GM18499 (cell line): ENCODE results near the gene SBF1.
A peak's percentile ranks its signal among the peaks of the same experiment; 100 is the strongest.
"Not testable (repeated sequence)": the region's sequence is repeated elsewhere in the genome, so short reads cannot be mapped to it uniquely, and the experiment has no call there.

ENCODE experiments used
- ATAC-seq: cut with Tn5 transposase; IDR thresholded peaks from one replicate; pipeline ENCODE4 v1.9.1; 2021; ENCODE audit warnings: moderate number of reproducible peaks; ENCODE audit not compliant: insufficient read depth, unreplicated experiment

SBF1 gene, protein sequence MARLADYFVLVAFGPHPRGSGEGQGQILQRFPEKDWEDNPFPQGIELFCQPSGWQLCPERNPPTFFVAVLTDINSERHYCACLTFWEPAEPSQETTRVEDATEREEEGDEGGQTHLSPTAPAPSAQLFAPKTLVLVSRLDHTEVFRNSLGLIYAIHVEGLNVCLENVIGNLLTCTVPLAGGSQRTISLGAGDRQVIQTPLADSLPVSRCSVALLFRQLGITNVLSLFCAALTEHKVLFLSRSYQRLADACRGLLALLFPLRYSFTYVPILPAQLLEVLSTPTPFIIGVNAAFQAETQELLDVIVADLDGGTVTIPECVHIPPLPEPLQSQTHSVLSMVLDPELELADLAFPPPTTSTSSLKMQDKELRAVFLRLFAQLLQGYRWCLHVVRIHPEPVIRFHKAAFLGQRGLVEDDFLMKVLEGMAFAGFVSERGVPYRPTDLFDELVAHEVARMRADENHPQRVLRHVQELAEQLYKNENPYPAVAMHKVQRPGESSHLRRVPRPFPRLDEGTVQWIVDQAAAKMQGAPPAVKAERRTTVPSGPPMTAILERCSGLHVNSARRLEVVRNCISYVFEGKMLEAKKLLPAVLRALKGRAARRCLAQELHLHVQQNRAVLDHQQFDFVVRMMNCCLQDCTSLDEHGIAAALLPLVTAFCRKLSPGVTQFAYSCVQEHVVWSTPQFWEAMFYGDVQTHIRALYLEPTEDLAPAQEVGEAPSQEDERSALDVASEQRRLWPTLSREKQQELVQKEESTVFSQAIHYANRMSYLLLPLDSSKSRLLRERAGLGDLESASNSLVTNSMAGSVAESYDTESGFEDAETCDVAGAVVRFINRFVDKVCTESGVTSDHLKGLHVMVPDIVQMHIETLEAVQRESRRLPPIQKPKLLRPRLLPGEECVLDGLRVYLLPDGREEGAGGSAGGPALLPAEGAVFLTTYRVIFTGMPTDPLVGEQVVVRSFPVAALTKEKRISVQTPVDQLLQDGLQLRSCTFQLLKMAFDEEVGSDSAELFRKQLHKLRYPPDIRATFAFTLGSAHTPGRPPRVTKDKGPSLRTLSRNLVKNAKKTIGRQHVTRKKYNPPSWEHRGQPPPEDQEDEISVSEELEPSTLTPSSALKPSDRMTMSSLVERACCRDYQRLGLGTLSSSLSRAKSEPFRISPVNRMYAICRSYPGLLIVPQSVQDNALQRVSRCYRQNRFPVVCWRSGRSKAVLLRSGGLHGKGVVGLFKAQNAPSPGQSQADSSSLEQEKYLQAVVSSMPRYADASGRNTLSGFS (N-terminal part only)

DNA sequence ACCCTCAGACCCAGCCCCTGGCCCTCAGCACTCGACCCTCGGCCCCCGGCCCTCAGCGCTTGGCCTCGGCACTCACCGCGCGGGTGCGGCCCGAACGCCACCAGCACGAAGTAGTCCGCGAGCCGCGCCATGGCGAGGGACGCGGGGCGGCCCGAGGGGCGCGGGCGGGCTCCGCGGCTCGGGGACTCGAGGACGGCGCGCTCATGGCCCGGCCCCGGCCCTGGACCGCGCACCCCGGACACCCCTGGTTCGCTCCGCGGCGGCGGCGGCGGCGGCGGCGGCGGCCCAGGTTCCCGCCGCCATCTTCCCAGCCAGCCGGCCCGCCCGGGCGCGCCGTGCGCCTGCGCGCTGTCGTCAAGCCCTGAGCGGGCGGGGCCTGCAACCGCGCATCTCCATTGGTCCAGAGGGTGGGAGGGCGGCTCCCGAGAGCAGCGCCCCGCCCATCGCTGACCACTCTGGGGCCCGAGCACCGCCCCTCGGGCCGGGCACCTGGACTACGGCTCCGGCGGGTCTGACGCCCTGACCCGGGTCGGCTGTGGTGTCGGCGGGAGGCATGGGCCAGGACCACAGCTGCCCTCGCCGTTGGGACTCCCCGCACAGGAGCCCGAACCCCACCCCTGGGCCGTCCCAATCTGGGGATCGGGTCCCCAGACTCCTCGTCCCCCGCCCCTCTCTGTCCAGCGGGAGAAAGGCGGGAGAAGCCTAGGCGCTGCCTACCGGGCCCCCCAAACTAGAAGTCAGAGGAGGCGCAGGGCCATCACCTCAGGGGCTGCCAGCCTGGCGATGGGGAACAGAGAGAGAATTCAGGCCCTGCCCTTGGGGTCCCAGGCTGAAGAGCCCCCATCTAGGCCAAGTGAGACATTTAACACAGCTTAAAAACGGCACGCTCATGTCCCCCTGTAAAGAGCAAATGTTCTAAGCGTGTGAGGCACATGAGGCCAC is at the start of gene SBF1:
SBF1 (minus strand) TSS at position 326 of the 942 bp plus-strand sequence; CDS start at position 131, 195 bp downstream.
- ATAC-seq = no peak

DNA sequence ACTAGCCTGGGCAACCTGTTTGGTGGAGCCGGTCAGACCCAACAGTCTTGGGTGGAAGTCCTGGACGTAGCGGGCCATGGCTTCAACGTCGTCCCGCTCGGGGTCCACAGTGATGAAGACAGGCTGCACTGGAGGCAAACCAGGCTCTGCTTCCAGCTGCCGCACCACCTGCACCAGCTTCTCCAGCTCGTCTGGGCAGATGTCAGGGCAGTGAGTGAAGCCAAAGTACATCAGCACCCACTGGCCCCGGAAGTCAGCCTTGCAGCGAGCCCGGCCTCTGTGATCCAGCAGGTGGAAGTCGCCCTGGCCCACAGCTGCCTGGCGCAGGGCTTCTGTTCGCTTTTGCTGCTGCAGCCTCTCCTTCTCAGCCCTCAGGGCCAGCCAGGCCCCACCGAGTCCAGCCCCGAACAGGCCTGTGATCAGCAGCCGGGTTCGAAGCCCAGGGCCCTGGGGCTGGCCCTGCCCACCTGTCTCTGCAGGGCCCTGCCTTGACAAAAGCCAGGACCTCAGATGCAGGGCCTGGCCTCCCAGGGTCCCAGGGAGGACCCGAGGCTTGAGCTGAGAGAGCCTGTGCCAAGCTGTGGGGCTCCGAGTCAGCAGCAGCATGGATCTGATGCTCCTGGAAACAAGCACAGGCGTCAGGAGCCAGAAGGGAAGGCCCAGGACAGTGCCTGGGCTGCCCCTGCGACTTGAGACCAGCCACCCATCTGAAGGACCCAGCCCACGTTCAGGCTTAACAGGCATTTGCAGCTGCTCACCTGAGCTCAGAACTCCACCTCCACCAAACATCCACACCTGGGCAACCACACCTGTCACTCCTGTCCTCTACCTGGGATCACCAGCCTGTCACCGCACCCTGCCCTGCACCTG is 49.2 kb upstream of the SBF1 start:
- no peak for ATAC-seq

DNA sequence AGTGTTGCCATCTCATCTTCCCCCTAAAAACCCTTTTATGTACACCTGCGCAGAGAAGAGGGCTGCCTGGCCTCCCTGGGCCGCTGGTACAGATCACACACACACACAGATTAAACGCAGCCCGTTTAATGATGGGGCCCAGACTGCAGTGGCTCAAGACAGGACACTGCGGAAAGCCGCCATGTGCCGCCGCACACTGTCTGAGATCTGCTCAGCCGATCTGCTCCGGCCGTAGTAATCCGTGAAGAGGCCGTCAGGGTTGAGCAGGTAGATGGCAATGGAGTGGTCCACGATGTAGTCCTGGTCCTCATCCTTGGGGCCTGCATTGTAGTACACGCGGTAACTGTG is 48.6 kb upstream of the SBF1 start:
- ATAC-seq = no peak

DNA sequence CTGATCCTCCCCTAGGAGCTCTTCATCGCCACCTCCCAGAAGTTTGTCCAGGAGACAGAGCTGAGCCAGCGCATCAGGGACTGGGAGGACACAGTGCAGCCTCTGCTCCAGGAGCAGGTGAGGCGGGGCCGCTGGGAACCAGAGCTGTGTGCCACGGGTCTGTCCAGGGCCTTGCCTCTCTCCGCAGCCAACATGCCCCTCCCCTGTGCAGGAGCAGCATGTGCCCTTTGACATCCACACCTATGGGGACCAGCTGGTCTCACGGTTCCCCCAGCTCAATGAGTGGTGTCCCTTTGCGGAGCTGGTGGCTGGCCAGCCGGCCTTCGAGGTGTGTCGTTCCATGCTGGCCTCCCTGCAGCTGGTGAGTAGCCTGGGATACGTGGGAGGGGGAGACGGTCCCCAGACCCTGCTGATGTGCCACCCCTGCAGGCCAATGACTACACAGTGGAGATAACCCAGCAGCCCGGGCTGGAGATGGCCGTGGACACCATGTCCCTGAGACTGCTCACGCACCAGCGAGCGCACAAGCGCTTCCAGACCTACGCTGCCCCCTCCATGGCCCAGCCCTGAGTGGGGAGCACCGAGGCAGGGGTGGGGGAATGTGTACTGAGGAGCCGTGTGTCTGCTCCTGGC is 48.1 kb upstream of the SBF1 start:
- no peak for ATAC-seq

DNA sequence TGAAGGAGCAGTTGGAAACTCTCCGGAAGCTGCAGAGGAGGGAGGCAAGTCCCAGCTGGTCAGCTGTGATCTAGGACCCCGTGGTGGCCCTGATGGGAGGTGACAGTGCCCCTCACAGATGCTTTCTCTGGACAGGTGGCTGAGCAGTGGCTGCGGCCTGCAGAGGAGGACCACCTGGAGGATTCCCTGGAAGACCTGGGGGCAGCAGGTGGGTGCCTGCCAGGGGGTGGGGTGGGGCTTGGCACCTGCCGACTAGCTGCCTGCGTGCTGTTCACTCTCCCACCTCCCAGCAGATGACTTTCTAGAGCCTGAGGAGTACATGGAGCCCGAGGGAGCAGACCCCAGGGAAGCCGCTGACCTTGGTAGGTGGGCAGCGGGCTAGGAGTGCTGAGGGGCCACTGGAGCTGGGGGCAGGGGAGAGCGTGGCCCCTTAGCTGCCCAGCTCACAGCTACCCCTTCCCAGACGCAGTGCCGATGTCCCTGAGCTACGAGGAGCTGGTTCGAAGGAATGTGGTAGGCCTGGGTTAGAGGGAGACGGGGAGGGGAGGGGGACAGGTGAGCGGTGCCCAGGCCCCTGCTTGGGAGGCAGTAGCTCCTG is 47.5 kb upstream of the SBF1 start:
- no peak for ATAC-seq

DNA sequence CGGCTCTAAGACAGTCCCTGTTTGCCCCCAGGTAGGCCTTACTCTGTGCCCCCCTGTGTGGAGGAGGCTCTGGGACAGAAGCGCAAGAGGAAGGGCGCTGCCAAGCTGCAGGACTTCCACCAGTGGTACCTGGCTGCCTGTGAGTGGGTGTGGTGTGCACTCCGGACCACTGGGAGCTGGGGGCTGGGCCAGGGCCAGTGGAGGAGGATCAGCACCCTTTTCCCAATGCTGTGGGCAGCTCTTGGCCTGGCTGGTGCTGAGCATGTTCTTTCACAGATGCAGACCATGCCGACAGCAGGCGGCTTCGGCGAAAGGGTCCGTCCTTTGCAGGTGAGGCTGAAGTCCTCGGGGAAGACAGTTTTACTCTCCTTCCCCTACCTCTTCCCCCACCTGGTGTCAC is 46.9 kb upstream of the SBF1 start:
- ATAC-seq = no peak

DNA sequence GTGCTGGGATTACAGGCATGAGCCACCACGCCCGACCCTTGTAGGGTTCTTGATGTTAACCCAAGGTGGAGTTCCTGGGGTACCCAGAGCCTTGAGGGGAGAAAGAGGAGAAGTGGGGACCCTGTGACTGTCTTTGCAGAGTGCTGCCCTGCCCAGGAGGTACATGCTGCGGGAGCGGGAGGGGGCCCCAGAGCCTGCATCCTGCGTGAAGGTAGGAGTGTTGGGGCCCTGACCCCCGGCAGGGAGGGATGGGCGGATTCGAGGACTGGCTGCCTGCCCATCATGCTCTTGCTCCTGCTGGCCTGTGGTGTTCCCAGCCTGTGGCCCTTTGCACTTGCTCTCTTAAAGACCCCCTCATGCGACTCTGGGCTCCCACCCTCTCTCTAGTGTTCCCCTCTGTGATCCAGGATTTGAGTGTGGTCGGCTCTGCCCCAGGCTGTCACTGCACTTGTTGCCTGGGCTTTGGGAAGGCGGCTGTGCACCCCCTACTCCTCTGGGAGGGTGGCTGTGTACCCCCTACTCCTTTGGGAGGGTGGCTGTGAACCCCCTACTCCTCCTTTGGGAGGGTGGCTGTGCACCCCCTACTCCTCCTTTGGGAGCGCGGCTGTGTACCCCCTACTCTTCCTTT is 46.1 kb upstream of the SBF1 start:
- ATAC-seq = no peak

DNA sequence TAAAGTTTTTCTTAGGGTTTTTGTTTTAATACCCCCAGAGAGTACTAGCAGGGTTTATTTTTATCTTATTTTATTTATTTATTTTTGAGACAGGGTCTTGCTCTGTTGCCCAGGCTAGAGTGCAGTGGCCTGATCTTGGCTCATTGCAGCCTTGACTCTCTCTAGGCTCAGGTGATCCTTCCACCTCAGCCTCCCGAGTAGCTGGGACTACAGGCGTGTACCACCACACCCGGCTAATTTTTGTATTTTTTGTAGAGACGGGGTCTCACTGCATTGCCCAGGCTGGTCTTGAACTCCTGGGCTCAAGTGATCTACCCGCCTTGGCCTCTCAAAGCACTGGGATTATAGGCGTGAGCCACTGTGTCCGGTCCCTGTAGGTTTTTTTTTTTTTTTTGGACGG is 45.3 kb upstream of the SBF1 start:
- not testable (repeated sequence) for ATAC-seq

DNA sequence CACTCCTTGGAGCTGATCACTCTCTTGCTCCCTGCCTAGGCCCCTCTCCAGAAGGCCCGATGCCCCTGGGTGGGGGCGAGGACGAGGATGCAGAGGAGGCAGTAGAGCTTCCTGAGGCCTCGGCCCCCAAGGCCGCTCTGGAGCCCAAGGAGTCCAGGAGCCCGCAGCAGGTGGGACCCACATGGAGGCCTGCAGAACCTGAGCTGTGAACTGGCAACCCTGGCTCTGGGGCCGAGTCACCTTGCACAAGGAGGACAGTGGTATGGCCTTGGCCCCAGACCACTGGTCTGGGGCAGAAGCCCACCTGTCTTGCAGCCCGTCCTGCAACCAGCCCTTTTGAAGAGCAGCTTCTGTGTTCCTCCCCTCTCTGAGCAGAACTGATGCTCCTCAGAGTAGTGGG is 44.3 kb upstream of the SBF1 start:
- no peak for ATAC-seq

DNA sequence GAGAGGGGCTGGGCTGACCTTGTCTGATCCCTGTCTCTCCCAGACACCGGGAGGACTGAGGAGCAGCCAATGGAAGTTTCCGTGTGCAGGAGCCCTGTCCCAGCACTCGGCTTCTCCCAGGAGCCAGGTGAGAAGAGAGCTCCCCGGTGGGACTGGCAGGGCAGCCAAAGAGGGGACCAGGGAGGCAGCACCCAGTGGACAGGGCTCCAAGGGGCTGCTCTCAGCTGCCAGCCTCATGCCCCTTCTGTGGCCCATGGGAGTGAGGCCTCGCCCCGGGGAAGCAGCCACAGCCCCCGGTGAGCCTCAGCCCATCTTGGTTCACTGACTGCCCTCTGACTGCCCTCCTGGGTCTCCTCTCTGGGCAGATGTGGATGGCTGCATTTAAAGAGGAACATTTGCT is 43.8 kb upstream of the SBF1 start:
- ATAC-seq = no peak

DNA sequence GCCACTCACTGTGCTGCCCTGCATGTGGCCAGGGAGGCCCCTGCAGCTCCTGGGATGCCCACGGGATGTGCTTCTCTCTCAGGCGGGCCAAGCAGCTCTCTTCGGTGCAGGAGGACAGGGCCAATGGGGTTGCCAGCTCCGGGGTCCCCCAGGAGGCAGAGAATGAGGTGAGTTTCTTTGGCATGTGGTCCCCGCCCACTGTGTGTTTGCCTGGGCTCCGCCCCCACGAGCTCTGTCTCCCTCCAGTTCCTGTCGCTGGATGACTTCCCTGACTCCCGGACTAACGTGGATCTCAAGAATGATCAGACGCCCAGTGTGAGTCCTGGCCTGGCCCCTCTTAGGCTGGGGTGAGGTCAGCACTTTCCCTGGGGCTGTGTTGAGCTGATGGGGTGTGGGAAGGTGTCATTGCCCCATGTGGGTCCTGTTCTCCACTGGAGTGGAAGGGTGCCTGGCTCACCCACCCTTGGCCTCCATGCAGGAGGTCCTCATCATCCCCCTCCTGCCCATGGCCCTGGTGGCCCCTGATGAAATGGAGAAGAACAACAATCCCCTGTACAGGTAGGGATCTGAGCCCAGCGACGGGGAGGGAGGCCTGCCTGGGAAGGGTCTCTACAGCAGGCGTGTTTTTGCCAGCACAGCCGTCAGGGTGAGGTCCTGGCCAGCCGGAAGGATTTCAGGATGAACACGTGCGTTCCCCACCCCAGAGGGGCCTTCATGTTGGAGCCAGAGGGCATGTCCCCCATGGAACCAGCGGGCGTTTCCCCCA is 42.8 kb upstream of the SBF1 start:
- ATAC-seq = no peak

DNA sequence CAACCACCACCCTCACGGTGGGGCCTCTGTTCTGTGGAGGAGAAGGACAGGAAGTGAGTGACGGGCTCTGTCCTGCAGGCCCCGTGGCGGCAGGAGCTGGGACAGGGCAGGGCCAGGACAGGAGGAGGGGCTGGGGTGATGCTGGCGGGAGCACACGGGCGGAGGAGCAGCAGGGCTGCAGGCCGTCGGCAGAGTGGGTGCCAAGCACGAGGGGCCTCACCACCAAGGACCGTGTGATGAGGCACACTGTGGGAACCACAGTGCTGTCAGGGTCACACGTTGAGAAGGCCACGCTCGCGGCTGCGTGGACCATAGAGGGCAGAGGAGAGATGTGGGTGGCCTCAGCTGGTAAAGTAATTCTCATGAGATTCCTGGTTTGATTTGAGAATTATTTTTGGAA is 42.1 kb upstream of the SBF1 start:
- no peak for ATAC-seq

DNA sequence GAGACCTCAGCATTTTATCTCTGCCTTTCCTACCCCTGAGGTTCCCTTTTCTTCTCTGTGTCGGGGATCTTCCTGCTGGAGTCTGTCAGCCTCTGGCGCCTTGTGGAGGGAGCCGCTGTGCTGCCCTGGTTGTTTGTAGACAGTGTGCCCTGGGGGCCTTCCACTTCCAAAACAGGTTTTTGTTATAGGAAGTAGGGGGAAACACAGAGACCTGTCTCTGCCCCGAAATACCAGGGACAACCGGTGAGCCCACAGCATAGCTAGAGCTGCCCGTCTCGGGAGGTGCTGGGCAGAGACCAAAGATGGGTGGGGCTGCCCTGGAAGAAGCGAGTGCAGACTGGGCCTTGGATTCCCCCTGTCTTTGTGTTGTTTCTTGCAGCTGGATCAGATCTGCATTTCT is 41.2 kb upstream of the SBF1 start:
- no peak for ATAC-seq

DNA sequence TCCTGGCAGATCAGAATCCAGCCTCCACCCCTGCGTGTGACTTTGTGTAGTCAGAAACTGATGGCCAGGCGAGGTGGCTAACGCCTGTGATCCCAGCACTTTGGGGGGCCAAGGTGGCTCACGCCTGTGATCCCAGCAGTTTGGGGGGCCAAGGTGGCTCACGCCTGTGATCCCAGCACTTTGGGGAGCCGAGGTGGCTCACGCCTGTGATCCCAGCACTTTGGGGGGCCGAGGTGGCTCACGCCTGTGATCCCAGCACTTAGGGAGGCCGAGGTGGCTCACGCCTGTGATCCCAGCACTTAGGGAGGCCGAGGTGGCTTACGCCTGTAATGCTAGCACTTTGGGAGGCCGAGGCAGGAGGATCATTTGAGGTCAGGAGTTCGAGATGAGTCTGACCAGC is 38.3 kb upstream of the SBF1 start:
- ATAC-seq = no peak

DNA sequence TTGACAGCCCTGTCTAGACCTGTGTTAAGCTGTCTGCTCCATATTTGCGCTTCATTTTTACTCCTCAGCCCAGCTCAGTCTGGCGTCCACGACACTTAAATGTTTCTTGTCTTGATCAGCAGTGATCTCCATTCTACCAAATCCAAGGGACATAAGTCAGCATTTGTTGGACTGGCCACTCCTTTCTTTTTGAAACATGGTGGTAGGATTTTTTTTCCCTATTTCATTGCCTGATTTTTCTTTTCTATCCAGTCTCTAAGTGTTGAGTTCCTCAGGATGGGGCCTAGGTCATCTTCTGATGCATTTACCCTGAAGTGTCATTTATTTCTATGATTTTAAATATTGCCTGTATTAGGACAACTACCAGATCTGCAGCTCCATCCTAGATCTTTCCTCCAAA is 34.1 kb upstream of the SBF1 start:
- no peak for ATAC-seq

DNA sequence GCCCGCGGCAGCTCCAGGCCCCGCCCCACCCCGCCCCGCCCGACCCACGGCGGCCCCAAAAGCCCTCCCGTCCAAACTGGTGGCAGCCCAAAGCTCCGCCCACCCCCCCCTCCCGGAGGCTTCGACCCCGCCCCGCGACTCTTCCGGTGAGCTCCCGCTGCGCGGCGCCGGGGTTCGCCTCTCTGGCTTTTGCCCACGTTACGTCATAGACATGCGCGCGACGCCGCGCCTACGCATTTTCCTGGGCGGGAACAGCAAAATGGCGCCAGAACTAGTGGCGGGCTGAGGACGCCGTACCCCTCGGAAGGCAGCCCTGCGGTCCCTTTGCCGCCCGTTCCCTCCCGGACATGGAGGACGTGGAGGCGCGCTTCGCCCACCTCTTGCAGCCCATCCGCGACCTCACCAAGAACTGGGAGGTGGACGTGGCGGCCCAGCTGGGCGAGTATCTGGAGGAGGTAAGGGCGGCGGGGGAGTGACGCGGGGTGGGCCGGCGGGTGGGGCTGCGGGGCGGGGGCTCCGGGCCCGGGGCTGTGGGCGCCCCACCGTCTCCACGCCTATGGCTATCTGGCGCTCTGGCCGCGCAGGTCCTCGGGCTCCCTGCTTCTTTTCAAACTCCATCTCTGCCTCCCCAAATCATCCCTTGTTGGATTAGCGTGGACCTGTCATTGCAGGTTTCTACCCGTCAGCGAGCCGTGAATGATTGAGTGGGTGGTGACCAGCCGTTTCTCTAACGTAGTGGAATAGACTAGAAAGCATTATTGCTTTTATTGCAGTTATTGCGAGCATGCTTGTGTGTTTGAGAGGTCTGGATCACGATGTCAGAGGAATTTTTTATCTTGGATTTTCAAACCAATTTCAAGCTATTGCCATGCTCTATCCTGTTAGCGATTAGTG is 33.4 kb upstream of the SBF1 start, which contains the start of gene NCAPH2:
NCAPH2 (plus strand) TSS at position 234 of the 894 bp plus-strand sequence; CDS start at position 348, 114 bp downstream.
- ATAC-seq = peak; percentile 40
